GM18868 (cell line): Measurements from ENCODE around the gene GLIS1.

Source experiments
- ATAC-seq: cut with Tn5 transposase; IDR thresholded peaks from one replicate; pipeline ENCODE4 v1.9.1; 2021; ENCODE audit warnings: mild to moderate bottlenecking, moderate library complexity; ENCODE audit not compliant: unreplicated experiment

The GLIS1 gene

DNA sequence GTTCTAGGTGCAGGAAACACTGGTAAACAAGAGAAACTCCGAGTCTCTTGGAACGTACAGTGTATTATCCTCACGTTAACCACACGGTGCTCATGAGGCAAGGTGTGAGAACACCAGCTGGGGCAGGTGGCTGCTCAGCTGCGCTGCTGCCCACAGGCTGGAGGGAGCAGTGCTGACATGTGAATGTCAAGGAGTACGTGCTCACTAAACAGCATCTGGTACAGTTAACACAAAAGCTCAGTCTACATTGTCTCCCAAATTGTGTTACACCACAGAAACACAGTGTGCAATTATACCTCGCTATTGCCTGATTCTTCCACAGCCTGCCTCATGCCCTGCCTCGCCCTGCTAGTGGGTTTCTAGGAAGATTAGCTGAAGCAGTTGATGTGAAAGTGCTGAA is 138.4 kb downstream of the GLIS1 start:
- ATAC-seq, result no peak

DNA sequence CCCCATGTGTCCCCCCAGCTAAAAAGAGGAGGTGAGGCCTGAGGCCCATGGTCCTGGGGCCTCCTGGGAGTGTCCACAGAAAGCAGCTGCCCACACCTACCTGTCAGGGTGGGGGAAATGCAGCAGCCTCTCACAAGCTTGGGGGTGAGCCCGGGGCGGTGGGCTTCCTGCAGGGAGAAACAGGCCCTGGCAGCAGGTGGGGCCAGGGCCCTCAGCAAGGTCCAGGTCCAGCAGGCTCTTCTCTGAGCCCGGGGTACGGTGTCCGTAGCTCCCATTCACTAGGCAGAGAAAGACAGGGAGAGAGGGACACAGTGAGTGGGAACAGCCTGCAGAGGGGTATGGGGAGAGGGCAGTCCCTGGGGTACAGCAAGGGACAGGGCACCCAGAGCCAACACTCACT is 139.0 kb downstream of the GLIS1 start:
- no peak for ATAC-seq

DNA sequence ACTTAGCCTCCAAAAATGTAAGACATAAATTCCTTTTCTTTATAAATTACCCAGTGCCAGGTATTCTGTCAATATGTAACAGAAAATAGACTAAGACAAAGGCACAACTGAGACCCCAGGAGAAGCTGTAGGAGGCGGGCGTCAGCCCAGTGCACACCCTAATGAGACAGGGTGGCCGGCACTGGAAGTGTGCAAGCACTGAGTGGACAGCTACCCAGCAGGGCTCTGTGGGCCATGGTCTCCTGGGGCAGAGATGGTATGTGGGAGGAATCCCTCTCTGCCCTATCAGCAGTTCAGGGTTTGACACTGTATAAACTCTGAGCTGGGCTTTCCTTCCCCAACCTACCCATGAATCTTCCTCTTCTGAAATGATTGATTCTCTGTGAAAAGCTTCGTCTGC is 139.5 kb downstream of the GLIS1 start:
- ATAC-seq, result no peak

DNA sequence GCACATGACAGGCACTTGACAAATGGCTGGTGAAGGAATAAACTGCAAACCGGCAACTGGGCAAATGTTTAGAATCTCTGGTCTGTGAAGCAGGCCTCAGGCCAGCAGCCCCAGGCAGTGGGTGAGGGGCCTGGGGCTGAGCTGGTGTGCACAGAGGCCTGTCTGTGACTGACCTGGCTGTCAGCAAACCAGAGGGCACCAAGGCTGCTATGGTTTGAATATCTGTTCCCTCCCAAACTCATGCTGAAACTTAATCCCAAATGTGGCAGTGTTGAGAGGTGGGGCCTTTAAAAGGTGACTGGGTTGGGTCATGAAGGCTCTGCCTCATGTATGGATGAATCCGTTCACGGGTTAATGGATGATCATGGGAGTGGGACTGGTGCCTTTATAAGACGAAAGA is 140.0 kb downstream of the GLIS1 start:
- ATAC-seq, result no peak

DNA sequence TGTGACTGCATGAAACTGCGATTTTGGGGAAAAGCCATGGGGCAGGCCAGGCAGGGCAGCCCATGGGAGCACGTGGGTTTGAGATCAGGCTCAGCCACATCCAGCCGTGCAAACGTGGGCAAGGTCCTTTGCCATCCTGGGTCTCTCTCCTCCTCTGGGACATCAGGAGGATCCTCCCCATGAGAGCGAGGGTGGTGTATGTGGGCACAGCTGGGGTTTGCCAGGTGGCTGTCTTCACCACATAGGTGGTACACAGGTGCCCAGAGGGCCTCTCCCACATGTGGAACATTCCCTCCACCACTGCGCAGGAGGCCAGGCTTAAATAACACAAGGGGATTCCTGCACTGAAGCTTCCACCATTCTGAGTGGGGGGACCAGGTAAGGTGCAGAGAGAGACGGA is 143.1 kb downstream of the GLIS1 start:
- no peak for ATAC-seq

DNA sequence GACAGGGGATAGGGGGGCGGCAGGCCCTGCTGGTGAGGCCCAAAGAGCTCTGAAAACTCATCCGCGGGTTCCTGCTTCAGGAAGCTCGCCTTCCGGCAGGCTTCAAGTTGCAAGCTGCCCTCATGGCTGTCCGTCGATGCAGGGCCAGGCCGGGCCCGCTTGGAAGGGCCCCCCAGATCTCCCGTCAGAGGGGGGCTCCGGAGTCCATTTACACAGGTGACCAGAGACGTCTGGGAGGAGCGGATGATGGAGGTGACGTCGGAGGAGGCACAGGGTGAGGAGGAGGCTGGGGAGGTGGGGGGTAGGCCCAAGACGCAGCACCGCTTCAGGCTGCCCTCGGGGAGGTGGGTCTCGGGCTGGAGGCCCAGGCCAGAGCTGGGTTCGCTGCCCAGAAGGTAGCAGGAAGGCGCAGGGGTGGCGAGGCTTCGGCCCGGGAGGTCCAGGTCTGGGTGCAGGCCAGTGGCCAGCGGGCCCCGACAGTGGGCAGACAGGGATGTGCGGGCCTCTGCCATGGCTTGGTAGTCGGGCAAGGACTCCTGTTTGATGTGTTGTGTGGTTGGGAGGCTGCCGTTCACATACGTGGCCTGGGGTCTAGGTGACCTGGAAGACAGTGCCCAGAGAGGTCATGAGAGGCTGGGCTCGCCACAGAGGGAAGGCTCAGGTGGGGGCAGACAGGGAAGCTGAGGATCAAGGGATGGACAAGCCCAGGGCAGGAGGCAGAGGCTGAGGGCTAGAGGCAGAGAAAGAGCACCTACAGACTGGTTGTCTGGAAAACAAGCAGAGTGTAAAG is 144.4 kb downstream of the GLIS1 start:
- ATAC-seq, result no peak

DNA sequence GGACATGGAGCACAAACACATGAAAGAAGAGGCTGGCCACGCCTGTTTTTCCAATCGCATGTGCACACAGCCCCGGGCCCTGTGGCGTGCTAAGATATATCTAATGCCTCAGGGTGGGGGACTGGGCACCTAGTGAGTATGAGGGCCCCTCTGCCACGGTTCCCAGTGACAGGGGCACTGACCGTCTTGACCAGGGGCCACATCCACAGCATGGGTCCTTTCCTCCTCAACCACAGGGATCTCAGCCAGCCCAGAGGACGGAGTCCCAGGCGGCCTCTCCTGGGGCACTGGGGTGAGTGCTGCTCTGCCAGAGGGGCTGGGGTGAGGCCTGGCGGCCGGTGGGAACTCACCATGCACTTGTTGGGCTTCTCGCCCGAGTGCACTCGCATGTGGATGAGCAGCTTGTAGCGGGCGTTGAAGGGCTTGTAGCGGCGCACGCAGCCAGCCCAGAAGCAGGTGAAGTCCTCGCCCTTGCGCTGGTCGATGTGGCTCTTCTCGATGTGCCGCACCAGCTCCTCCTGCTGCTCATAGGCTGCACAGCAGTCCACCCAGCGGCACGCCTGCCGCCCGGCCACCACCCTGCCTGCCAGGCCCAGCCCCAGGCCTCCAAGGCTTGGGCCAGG is 145.1 kb downstream of the GLIS1 start:
- no peak for ATAC-seq

DNA sequence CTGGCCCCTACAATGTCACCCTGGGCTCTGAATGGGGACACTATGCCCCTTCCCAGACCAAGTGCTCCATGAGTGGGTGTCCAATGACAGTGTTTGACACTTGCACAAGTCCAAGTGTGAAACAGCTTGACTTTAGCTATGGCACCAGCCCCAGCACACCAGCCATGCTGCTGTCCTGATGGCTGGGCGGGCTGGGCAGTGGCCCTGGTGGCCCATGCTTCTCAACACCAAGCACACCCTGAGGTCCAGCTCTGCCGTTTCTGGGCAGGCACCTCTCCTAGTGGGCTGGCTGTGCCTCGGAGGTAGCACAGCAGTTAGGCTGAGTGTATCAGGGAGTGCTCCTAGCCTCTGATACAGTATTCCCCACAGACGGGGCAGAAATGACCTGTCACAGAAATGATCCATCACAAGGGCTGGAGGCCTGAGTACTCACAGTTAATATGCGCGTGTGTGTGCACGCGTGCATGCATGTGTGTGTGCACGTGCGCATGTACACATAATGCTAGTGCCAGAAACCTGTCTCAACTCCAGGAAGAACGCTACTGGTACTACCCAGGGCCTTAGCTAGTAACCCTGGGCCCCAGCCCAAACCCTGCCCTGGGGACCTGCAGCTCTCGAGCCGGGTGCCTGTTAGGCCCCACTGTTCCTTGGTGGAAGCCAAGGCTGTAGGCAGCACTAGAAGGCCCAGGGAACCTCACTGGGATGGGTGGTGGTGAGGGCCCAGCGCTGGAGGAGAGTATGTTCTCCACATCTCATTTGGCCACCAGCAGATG is 145.8 kb downstream of the GLIS1 start:
- no peak for ATAC-seq

DNA sequence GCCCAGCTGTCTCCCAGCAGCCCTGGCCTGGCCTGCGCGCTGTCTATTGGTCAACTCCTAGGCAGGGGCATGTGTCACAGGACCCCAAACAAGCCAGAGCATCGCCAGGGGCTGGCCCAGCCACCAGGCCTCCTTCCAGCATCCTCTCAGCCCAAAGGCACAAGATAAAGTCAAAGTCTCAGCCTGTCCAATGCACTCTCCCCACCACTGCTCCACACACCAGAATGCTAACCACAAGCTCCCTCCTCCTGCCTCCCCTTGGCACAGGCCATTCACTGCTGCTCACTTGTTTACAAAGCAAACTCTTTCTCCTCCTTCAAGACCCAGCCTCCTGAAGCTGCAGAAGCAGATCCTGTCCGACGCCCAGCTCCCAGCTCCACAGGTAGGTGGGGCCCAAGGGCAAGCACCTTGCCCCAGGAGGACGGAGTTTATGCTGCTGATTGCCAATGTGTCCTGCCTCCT is 146.4 kb downstream of the GLIS1 start:
- no peak for ATAC-seq

DNA sequence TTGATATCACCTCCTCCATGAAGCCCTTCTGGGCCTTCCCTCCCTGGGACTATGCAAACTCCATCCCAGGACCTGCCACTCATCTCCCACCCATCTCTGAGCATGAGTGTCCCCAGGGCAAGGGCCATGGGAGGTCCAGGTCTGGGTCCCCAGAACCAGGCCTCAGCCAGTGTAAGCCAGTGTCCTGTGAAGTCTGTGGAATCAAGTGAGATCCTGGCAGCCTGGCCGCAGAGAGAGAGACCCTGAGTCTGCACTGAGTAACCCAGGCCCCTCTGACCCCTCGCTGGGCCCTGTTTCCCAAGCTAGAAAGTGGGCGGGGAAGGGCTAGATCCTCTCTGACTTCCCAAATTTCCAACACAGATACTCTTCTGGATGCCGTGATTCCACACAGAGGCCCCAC is 147.0 kb downstream of the GLIS1 start:
- ATAC-seq, result no peak

DNA sequence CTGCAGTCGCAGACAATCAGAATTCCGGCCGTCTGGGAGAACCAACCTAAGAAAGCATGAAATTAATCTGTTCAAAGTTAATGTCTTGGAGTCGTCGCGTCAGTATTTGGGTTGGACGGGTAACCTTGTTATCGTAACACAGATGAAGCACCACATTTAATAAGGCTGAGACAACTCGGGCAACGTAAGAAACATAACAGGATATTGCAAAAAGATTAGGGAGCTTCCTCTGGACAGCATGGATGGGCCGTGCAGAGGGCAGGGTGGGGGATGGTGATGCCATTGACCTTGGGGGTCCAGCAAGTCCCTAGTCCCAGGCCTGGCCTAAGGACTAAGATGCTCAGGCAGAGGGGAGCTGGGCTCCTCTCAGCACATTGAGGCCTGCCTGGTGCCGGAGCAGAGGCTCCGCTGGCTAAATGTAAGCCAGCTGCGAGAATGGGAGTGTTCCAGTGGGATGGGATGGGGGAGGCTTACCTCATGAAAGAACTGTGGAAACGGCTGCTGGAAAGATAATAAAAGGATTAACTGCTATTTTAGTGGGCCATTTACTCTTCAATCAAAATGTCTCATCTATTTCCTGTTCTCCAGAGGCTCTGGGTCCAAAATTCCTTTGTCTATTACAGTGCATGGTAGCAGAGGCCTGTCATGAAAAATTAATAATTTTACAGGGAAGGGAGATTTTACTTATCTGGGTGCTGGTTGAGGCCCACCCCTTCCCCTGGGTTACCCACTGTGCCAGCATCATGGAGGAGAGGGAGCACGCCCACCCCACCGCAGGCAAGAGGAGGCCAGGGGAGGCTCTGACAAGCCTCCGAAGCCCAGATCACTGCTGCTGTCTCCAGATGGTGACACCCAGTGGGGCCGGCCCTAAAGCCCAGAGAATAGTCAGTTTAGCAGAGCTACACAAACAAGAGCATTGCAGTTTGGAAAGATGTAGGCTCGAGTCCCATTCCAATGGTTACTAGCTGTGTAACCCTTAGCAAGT is 148.1 kb downstream of the GLIS1 start:
- no peak for ATAC-seq

DNA sequence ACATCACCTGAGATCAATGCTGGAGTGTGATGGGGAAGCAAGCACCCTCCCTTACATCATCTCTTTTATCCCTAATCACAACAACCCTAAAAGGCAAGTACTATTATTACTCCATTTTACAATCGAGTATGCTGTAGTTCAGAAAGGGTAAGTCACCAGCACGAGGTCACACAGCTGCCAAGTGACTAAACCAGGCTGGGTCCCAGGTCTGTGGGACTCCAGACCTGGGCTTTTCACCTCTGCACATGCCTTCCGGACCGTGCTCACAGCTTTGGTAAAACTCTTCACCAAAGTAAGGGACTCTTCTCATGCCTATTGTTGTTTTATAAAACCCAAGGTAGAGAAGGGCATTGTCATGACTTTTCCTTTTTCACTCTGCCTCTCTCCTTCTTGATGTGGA is 148.9 kb downstream of the GLIS1 start:
- no peak for ATAC-seq

DNA sequence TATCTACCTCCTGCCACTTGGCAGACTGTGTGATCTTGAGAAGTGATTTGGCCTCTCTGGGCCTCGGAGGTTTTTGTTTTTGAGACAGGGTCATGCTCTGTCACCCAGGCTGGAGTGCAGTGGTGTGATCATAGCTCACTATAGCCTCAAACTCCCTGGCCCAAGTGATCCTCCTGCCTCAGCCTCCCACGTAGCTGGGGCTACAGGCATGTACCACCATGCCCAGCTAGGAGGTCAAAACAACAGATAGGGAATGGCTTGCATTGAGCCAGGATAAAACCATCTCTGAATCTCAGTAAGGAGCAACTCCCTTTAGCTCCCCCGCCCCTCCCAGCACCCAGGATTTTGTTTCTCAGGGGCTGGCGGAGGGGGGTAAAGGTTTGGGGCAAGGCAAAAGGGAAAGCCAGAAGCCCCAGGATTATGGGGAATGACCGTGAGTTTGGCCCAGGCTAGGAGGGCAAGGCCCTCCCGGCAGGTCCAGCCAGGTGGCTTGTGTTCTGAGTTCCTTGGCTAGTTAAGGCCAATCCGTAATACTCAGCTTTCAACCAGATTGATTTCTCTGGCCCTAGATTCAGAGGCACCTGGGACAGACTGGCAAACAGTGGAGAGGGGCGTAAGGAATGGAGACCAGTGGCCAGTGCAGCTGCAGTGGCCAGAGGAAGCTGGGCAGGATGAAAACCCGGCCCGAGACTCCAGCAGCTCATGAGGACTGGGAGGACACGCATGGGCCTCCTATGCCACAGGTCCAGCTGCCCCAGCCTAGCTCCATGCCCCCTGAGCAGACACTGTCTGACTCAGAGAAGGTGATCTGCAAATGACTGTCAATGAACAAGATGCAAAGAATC is 149.7 kb downstream of the GLIS1 start:
- ATAC-seq, result no peak

DNA sequence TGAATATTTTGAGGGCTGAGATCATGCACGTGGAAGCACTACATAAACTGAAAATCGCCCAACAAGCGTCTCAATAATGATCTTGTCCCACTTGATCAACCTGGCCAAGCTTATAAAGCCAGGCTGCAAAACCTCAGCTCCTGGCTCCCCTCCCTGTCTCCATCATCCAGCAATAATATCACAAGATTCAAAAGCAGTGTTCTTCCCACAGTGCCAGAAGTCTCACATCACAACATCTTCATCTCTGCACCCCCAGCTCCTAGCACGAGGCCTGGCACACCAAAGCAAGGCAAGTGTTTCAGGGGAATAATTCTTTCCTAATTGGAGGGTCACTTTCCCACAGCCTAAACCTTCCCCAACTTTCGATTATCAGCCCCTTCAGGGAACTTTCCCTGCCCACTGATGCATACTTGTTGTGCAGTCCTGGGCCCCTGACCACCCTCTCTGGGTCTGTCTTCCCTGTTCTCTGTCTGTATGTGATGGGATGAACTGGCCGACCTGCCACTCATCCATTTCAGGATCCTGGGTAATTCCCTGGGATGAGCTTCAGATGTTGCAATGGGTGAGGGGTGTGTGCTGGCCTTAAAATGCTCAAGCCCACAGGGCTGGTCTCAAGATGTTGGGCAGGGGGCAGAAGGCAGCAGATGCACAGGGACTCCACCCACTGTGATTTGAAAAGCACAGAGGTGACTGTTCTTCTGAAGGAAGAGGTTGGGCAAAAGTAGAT is 150.7 kb downstream of the GLIS1 start:
- ATAC-seq, result no peak

DNA sequence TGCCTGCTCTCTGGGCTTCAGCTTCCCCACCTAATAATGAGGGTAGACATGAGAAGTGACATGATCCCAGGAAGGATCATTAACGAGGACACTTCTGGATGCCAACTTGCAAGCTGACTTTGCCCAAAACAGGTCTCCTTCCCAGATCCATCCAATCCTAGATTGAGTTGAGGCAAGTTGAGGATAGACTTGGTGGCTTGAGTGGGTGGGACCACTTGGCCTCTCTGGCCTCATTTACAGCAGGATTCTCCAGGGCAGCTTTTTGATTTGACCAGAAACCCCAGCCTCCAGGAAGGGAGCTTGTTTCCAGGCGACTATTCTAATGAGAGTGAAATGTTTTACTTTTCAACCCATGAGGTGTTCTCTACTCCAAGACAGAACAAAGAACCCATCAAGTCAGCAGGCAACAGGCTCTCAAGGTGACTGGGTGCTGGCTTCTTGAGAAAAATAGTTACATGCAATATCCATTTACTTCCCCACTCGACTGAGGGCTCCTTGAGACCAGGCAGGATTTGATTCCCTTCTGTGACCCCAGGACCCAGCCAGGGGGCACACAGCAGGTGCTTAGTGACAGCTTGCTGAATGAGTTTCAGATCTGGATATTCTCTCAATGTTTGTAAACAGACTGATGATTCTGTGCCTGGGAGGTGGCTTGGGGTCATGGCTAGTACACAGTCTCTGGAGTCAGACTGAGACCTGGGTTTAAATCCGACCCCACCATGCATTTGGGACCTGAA is 151.5 kb downstream of the GLIS1 start:
- no peak for ATAC-seq

DNA sequence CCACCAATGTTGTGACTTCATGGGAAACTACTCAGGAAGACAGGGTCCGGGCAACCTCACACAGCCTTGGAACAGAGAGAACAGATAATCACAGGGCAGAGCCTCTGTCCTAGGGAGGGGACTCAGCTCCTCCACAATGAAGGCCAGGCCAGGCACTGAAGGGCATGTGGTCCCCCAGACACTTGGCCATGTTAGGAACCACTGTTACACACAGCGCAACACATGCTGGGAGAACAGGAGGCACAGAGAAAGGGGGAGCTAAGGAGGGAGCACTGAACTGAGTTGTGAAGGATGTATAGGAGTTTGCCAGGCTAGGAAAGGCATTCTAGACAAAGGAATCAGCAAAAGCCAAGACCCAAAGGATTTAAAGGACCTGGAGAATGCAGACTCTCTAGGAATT is 152.2 kb downstream of the GLIS1 start:
- no peak for ATAC-seq

DNA sequence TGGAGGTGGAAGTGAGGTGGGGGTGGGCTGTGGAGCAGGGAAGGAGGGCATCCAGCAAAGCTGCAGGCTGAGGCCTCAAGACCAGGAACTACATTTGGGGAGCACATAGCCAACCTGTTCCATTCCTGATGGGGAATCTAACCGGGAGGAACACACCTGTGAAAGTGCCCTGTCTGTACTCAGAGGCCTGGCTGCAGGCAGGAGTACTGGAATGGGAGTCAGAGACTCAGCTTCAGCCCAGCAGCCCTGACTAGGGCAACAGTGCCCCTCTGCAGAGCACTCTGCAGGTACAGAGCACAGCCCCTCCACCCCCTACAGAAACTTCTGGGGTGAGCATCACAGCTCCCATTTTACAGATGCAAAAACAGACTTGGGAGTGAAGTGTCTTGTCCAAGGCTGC is 153.4 kb downstream of the GLIS1 start:
- no peak for ATAC-seq

DNA sequence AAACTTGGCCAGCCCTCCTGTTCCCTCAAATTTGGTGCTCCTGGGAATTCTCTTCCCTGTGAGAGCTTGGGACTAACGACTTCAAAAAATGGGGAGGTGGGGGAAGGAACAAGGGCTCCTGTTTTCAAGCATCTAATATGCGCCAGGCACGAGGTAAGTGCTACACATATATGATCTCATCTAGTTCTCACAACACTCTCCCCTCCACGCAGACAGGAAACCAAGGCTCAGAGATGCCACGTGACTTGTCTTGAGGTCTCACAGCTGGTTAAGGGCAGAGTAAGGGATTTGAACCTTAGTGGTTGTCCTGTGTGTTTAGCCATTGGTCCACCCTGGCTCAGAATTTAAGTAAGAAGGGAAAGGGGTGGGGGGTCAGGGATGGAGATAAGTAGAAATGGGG is 153.8 kb downstream of the GLIS1 start:
- no peak for ATAC-seq

DNA sequence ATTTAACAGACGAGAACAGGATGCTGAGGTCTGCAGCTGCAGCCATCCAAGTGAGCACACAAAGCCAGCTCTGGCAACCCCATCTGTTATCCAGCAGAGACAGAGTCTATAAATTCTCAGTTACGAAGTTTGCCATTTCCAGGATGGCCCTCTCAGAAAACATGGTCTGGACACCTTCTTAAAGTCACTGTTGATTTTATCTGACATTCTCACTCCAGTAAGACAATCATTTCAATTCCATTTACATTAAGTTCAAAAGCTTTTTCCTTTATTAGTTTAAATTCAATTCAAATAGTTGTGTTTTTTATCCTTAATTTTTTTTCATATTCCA is 154.2 kb downstream of the GLIS1 start:
- no peak for ATAC-seq
